ENCODE results near the gene CXCL11. TPM values are rescaled to one million over a fixed set of nuclear protein-coding genes. Genes with fewer than 3 reads are reported as not detected.

Gene CXCL11
- total RNA-seq, 1 donor from 2014 or later: not detected

GRCh38 chr4:76029300-76029699 is 6.6 kb downstream of the CXCL11 start:
- Mint-ChIP-seq H3K36me3 (ENCODE audit: low read depth) (no peaks in the 10 kb centered on the region), H3K4me3 (ENCODE audit: low read depth) (no peak overlapping the region), H3K9me3 (no peaks in the 10 kb centered on the region), H3K27ac (no peak overlapping the region), H3K27me3 (ENCODE audit: low read depth) (peaks cover 10% of the 10 kb centered on the region), H3K4me1 (ENCODE audit: low read depth) (peaks cover 22% of the 10 kb centered on the region)
- intact Hi-C loops (cut with micrococcal nuclease): loop anchor here (10.0 kb wide), 2 partner anchors 276 to 1556 kb away; partner anchors contain the start of gene STBD1
- no peak for DNase-seq (ENCODE audit: low spot score)

GRCh38 chr4:76028350-76028765 is 7.5 kb downstream of the CXCL11 start:
- H3K27ac Mint-ChIP-seq: no peak overlapping the region
- no peak for DNase-seq (ENCODE audit: low spot score)

GRCh38 chr4:76024065-76024464 is 11.8 kb downstream of the CXCL11 start:
- Mint-ChIP-seq H3K36me3 (ENCODE audit: low read depth) (no peaks in the 10 kb centered on the region), H3K4me3 (ENCODE audit: low read depth) (no peak overlapping the region), H3K9me3 (no peaks in the 10 kb centered on the region), H3K4me1 (ENCODE audit: low read depth) (peaks cover 41% of the 10 kb centered on the region), H3K27ac (peak overlapping the region; percentile 24), H3K27me3 (ENCODE audit: low read depth) (peaks cover 3% of the 10 kb centered on the region)
- DNase-seq (ENCODE audit: low spot score): no peak
- intact Hi-C loops (cut with micrococcal nuclease): loop anchor here (1.0 to 10.0 kb wide), 3 partner anchors 34 to 1561 kb away; partner anchors contain the start of gene STBD1

More at GRCh38 chr4:76028350-76028765, 7.5 kb downstream of the CXCL11 start:
- intact Hi-C loops (cut with micrococcal nuclease): loop anchor here (10.0 kb wide), 2 partner anchors 276 to 1556 kb away; partner anchors contain the start of gene STBD1
- Mint-ChIP-seq H3K4me1 (ENCODE audit: low read depth) (peaks cover 28% of the 10 kb centered on the region), H3K36me3 (ENCODE audit: low read depth) (no peaks in the 10 kb centered on the region), H3K4me3 (ENCODE audit: low read depth) (no peak overlapping the region), H3K9me3 (no peaks in the 10 kb centered on the region), H3K27me3 (ENCODE audit: low read depth) (peaks cover 8% of the 10 kb centered on the region)

GRCh38 chr4:76023389-76023788 is 12.5 kb downstream of the CXCL11 start, which contains the start of gene CXCL10:
Gene CXCL10 (minus strand): TSS chr4:76023497. CDS start chr4:76023431, 66 bp downstream.
- Mint-ChIP-seq H3K36me3 (ENCODE audit: low read depth) (no peaks in the 10 kb centered on the region), H3K4me1 (ENCODE audit: low read depth) (peaks cover 38% of the 10 kb centered on the region), H3K4me3 (ENCODE audit: low read depth) (no peak within 1 kb of the TSS), H3K27ac (peak within 1 kb of the TSS; percentile 24), H3K9me3 (no peaks in the 10 kb centered on the region), H3K27me3 (ENCODE audit: low read depth) (no peaks in the 10 kb centered on the region)
- DNase-seq (ENCODE audit: low spot score): no peak
- intact Hi-C loops (cut with micrococcal nuclease): loop anchor here (2.0 to 10.0 kb wide), 3 partner anchors 19 to 1561 kb away; partner anchors contain the start of gene STBD1

GRCh38 chr4:76022677-76023076 is 13.2 kb downstream of the CXCL11 start:
- H3K27ac Mint-ChIP-seq: no peak overlapping the region
- intact Hi-C loops (cut with micrococcal nuclease): loop anchor here (2.0 to 10.0 kb wide), 3 partner anchors 20 to 1562 kb away; partner anchors contain the start of gene STBD1

GRCh38 chr4:76022031-76022430 is 13.8 kb downstream of the CXCL11 start:
- peaks cover 33% of the 10 kb centered on the region for H3K4me1 Mint-ChIP-seq (ENCODE audit: low read depth)
- no peak overlapping the region for H3K27ac Mint-ChIP-seq
- intact Hi-C loops (cut with micrococcal nuclease): loop anchor here (2.0 to 10.0 kb wide), 3 partner anchors 21 to 1563 kb away; partner anchors contain the start of gene STBD1
- H3K4me3 Mint-ChIP-seq (ENCODE audit: low read depth): no peak overlapping the region
- H3K27me3 Mint-ChIP-seq (ENCODE audit: low read depth): no peaks in the 10 kb centered on the region
- H3K36me3 Mint-ChIP-seq (ENCODE audit: low read depth): no peaks in the 10 kb centered on the region
- H3K9me3 Mint-ChIP-seq: no peaks in the 10 kb centered on the region
- no peak for DNase-seq (ENCODE audit: low spot score)

More at GRCh38 chr4:76022677-76023076, 13.2 kb downstream of the CXCL11 start:
- Mint-ChIP-seq H3K36me3 (ENCODE audit: low read depth) (no peaks in the 10 kb centered on the region), H3K4me1 (ENCODE audit: low read depth) (peaks cover 35% of the 10 kb centered on the region), H3K9me3 (no peaks in the 10 kb centered on the region), H3K27me3 (ENCODE audit: low read depth) (no peaks in the 10 kb centered on the region), H3K4me3 (ENCODE audit: low read depth) (no peak overlapping the region)
- no peak for DNase-seq (ENCODE audit: low spot score)

- H3K9me3 Mint-ChIP-seq: no peaks in the 10 kb centered on the region
- intact Hi-C loops (cut with micrococcal nuclease): no loop called here
- H3K36me3 Mint-ChIP-seq (ENCODE audit: low read depth): no peaks in the 10 kb centered on the region
- no peak overlapping the region for H3K4me3 Mint-ChIP-seq (ENCODE audit: low read depth)
- H3K27ac Mint-ChIP-seq: no peak overlapping the region
- peaks cover 21% of the 10 kb centered on the region for H3K4me1 Mint-ChIP-seq (ENCODE audit: low read depth)
- H3K27me3 Mint-ChIP-seq (ENCODE audit: low read depth): peaks cover 2% of the 10 kb centered on the region
- no peak for DNase-seq (ENCODE audit: low spot score)
Measured at GRCh38 chr4:76017056-76017686, 18.7 kb downstream of the CXCL11 start.

GRCh38 chr4:76016393-76016792 is 19.5 kb downstream of the CXCL11 start:
- DNase-seq (ENCODE audit: low spot score): no peak
- Mint-ChIP-seq H3K27ac (no peak overlapping the region), H3K4me3 (ENCODE audit: low read depth) (no peak overlapping the region), H3K9me3 (no peaks in the 10 kb centered on the region), H3K36me3 (ENCODE audit: low read depth) (no peaks in the 10 kb centered on the region), H3K27me3 (ENCODE audit: low read depth) (peaks cover 2% of the 10 kb centered on the region), H3K4me1 (ENCODE audit: low read depth) (peaks cover 20% of the 10 kb centered on the region)
- intact Hi-C loops (cut with micrococcal nuclease): no loop called here

- Mint-ChIP-seq H3K4me1 (ENCODE audit: low read depth) (peaks cover 18% of the 10 kb centered on the region), H3K36me3 (ENCODE audit: low read depth) (no peaks in the 10 kb centered on the region), H3K4me3 (ENCODE audit: low read depth) (no peak overlapping the region), H3K27ac (no peak overlapping the region), H3K9me3 (no peaks in the 10 kb centered on the region), H3K27me3 (ENCODE audit: low read depth) (peaks cover 2% of the 10 kb centered on the region)
- intact Hi-C loops (cut with micrococcal nuclease): no loop called here
- no peak for DNase-seq (ENCODE audit: low spot score)
Measured at GRCh38 chr4:76013540-76013939, 22.3 kb downstream of the CXCL11 start.

GRCh38 chr4:76012388-76012801 is 23.5 kb downstream of the CXCL11 start:
- H3K27ac Mint-ChIP-seq: no peak overlapping the region

GRCh38 chr4:76011700-76012387 is 24.0 kb downstream of the CXCL11 start:
- H3K27me3 Mint-ChIP-seq (ENCODE audit: low read depth): peaks cover 9% of the 10 kb centered on the region
- no peaks in the 10 kb centered on the region for H3K36me3 Mint-ChIP-seq (ENCODE audit: low read depth)
- DNase-seq (ENCODE audit: low spot score): no peak
- peaks cover 17% of the 10 kb centered on the region for H3K4me1 Mint-ChIP-seq (ENCODE audit: low read depth)
- no peak overlapping the region for H3K4me3 Mint-ChIP-seq (ENCODE audit: low read depth)
- H3K27ac Mint-ChIP-seq: no peak overlapping the region
- H3K9me3 Mint-ChIP-seq: no peaks in the 10 kb centered on the region
- intact Hi-C loops (cut with micrococcal nuclease): no loop called here

More at GRCh38 chr4:76012388-76012801, 23.5 kb downstream of the CXCL11 start:
- no peak for DNase-seq (ENCODE audit: low spot score)
- no peaks in the 10 kb centered on the region for H3K9me3 Mint-ChIP-seq
- H3K27me3 Mint-ChIP-seq (ENCODE audit: low read depth): peaks cover 6% of the 10 kb centered on the region
- H3K4me1 Mint-ChIP-seq (ENCODE audit: low read depth): peaks cover 18% of the 10 kb centered on the region
- no peaks in the 10 kb centered on the region for H3K36me3 Mint-ChIP-seq (ENCODE audit: low read depth)
- intact Hi-C loops (cut with micrococcal nuclease): no loop called here
- no peak overlapping the region for H3K4me3 Mint-ChIP-seq (ENCODE audit: low read depth)

GRCh38 chr4:76011018-76011670 is 24.7 kb downstream of the CXCL11 start:
- DNase-seq (ENCODE audit: low spot score): no peak
- Mint-ChIP-seq H3K4me1 (ENCODE audit: low read depth) (peaks cover 10% of the 10 kb centered on the region), H3K36me3 (ENCODE audit: low read depth) (no peaks in the 10 kb centered on the region), H3K4me3 (ENCODE audit: low read depth) (no peak overlapping the region), H3K9me3 (no peaks in the 10 kb centered on the region), H3K27ac (no peak overlapping the region), H3K27me3 (ENCODE audit: low read depth) (peaks cover 9% of the 10 kb centered on the region)
- intact Hi-C loops (cut with micrococcal nuclease): no loop called here

Measured in activated T-helper 2 cell treated with anti-CD3 and anti-CD28 coated beads, Interferon-gamma antibody, Interleukin-2, Interleukin-4, amounts not matched to agents 10 μg/mL and 5 μg/mL and 100 μg/mL, durations not matched to agents 14 hours and 24 hours and 36 hours (primary cell).